Activated CD8-positive, alpha-beta memory T cell treated with anti-CD3 and anti-CD28 coated beads for 48 hours (primary cell): Measurements from ENCODE around the gene DNAH2.

ENCODE experiments used
- DNase-seq, 3 experiments: peaks; one replicate each; pipeline ENCODE4 v3.0.0-alpha.2; 2020; ENCODE audit warnings: low read depth in 2 of 3, low spot score in 2 of 3

The DNAH2 gene

GRCh38 chr17:7864995-7865650 is 147.6 kb downstream of the DNAH2 start:
- no peak for DNase-seq

GRCh38 chr17:7867881-7868329 is 150.4 kb downstream of the DNAH2 start:
- DNase-seq, result no peak

- DNase-seq, result no peak
Measured at GRCh38 chr17:7873051-7873450, 155.5 kb downstream of the DNAH2 start.

- no peak for DNase-seq
Measured at GRCh38 chr17:7875804-7876370, 158.3 kb downstream of the DNAH2 start.

GRCh38 chr17:7878234-7878633 is 160.7 kb downstream of the DNAH2 start:
- no peak for DNase-seq

GRCh38 chr17:7880076-7880868 is 162.7 kb downstream of the DNAH2 start:
- no peak for DNase-seq

GRCh38 chr17:7881276-7882054 is 163.9 kb downstream of the DNAH2 start:
- no peak for DNase-seq

- no peak for DNase-seq
Measured at GRCh38 chr17:7882068-7882467, 164.5 kb downstream of the DNAH2 start.

- DNase-seq, result no peak
Measured at GRCh38 chr17:7882629-7883028, 165.1 kb downstream of the DNAH2 start.
